Renal pelvis (tissue), 4 donors: Measurements from ENCODE around the gene TAGLN2. TPM values are rescaled to one million over a fixed set of nuclear protein-coding genes. Genes with fewer than 3 reads are reported as not detected.
A peak's percentile ranks its signal among the peaks of the same experiment; 100 is the strongest.

Source experiments
- DNase-seq: peaks from one replicate; pipeline ENCODE4 v3.0.0-alpha.2; 2013
- polyA plus RNA-seq, 3 donors: library from polyadenylated mRNA; unstranded; fragments of 120-200 nt; gene quantifications; one replicate each; pipeline ENCODE4 v1.2.1, GENCODE V29; 2013; ENCODE audit not compliant: insufficient read length in 3 of 3

The TAGLN2 gene
- polyA plus RNA-seq, 3 donors: 113 to 144 (median 131) TPM

DNA sequence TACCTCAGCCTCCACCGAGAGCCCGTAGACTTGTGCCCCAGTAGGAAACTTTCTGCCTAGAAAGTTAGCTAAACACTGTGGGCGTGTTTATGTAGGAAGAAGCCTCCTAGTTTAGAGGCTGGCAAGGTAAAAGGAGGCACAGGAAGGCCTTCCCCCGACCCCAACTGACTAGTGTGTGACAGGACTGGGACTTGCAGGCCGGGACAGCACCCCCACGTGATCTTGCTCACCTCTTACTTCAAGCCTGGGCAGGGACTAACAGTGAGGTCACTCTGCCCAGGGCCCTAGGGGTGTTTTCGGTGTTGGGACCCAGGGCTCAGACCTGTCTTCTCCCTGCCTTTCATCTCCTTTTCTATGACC is 392 bp upstream of the TAGLN2 start:
- no peak for DNase-seq

DNA sequence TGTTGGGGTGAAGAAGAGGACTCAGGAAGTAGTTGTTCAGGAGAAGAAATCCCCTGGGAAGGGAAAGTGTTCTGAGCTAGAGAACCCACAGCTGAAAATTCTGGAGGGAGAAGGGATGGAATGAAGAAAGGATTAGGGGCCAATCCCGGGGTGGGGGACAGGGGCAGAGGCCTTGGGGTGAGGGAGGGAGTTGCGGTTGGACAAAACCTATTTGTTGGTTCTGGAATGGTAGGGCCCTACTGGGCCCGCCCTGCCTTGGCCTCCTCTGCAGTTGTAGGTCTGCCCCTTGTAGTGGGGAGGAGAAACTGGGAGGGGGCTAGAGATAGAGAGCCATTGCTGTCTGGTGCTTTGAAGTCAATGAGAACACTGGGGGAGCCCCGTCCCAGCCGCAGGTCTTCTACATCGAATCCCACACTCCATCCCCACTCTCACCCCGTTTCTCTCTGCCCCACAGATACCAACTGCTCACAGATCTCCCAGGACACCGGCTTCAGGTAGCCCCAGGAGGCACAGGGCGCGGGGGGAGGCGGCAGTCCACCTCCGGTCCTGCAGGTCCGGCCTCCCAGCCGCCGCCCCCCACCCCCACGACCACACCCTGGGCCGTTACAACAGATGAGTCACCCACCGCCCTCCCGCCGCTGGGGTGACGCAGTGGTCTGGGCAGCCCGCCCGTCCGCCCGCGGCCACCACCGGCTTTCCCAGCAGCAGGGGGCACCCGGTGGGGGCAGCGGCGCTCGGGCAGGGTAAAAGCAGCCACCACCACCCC is 1.1 kb downstream of the TAGLN2 start:
- peak; percentile 49 for DNase-seq

DNA sequence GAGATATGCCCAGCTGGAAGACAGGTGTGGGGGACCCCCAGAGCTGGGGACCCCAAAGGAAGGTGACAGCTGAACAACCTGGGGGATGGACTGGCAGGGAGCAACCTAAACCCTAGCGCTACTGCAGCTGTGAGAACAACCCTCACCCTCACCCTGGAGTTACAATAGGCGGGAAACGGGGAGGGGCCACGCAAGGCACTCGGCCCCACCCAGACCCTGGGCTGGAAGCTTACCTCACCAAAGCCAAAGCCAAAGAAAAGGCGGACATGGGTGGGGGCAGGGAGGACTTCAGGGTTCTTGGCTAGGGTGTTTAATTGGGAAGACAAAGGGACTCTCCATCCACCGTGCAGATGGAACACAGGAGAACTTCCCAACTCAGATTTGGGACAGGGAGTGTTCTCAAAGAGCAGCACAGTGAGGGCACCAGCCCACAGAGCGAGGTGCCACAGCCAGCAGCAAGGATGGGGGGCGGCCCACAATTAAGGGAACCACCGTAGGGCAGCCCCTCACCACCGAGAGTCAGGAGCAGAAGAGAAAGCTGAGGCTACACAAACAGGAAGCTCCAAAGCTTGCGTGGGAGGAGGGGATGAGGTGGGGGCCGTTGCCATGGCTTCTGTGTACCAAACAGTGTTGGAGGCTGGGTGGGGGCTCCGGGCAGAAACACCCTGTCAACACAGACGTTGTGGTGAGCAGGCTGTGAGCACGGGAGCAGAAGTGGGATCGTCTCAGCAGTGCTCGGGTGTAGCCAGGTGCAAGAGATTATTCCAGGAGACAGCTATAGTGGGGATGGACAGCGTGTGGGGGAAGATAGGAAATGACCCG is 1.9 kb downstream of the TAGLN2 start:
- DNase-seq: peak; percentile 90

DNA sequence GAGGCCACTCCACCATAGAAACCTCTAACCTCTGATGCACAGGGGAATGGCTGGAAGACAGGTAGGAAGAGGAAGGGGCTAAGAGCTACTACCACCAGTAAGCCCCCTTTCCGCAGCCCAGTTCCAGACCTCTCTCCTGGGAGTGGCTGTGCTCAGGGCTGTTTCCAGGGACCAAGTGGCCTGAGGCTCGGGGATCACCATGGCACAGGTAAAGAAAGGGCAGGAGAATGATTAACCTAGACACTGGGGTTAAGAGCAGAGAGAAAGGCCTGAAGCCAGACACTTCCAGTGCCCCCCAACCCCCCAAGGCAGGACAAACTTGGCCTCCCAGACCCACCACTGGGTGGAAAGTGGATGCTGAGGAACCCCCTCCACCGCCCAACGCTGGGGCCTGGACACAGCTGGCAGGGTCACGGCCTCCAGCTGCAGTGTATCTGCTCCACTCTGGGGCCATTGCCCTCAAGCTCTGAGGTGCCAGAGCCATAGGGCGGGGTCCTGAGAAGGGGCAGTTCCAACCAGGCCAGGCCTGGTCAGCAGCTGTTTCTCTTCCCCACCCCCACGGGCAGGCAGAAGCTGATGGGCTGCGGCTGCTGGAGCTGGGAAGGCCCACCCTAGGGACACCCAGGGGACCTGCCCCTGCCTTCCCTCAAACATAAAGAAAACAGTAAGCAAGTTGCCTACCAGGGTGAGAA is 2.6 kb downstream of the TAGLN2 start:
- DNase-seq: peak; percentile 67

DNA sequence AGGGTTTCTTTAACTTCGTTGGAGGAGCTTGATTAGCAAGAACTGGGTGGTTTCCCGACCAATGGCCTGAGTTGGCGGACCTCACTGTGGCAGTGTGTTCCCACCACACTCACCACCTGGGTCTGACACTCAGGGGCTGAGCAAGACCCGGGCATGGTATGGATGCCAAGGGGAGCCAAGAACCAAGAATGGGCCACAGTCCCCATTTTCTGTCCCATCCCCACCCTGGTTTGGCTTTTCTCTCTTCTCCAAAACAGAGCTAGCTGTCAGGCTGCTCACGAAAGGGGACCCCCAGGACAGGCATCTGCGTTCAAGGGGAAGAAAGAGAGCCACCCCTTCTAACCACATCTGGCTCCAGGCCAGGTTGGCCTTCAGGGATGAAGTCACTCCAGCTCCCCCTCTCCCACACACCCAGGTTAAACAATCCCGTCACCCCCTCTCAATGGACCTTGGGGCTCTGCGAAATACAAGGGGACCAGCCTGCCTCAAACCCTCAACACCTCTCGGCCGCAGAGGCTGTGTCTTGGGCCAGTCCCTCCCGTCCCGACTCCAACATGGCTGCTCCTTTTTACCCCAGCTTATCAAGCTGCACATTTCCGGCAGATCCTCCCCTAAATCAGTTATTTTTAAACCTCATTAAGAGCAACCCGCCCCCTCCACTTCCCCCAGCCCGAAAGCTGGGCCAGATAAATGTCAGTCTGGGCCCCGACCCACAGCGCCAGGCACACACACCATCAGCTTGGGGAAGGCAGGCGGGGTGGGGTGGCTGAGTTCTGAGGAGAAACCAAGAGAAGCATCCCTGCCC is 3.4 kb downstream of the TAGLN2 start:
- no peak for DNase-seq

DNA sequence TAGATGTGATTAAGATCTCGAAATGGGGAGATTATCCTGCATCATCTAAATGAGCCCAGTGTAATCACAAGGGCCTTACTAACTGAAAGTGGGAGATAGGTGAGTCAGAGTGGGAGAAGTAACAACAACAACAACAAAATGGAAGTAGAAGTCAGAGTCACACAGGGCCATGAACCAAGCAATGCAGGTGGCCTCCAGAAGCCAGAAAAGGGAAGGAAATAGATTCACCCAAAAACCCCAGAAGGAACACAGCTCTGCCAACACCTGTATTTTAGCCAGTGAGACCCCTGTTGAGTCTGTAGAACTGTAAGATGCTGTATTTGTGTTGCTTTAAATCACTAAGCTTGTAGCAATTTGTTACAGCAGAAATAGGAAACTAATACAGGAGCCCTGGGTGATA is 4.1 kb downstream of the TAGLN2 start:
- no peak for DNase-seq

DNA sequence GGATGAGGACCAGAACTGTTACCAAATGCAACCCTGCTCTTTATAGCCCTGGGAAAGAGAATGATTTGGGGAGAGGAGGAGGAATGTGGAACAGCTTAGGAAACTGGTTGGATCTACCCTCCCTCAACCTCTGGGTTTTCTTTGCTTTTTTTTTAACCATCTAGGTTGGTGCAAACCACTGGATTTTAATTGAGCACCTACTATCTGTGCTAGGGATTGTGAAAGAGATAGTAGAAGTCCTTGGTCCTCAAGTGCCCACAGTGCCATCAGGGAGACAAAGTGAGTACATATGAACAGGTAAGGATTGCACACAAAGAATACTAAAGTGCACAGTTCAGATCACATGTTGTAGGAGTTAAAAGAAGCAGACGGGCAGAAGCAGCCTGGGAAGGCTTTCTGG is 4.7 kb downstream of the TAGLN2 start:
- no peak for DNase-seq

DNA sequence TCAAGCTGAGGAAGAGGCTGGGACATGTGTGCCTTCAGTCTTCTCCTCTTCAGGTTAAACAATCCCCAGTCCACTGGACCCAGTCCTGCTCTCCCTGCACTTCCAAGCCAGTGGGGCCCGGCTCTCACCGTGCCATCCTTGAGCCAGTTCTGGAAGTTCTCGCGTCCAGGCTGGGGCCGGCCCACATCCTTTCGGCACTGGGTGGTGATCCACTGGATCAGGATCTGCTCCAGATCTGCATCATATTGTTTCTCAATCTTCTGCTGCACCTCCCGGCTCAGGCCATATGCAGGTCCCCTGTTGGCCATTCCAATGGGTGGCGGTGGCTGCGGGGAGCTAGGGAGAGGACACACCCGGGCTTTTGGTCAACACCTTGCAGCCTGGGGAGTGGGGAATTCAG is 5.1 kb downstream of the TAGLN2 start:
- DNase-seq: no peak

DNA sequence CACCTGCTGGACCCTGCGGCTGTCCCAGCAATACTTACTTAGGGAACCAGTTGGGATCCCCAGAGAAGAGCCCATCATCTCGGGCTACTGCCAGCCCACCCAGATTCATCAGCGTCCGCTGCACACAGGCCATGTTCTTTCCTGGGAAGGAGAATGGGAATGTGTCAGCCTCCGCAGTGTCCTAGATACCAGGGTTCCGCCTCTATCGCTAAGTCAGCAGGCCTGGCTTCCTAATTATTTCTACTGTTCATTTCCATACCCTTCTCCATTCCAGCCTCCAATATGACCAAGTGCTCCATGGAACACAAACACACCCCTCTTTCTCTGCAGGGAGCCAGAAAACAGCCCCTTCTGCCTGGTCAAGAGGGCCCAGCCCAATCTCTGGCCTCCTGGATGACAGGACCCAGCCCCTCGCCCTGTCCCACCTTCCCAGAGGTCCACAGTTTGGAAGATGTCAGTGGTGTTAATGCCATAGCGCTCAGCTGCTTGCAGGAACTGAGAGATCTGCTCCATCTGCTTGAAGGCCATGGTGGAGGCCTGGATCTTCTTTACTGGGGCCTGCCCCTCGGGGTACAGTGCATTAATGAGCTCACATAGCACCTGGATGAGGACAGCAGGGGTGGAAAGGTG is 6.0 kb downstream of the TAGLN2 start:
- DNase-seq: no peak

DNA sequence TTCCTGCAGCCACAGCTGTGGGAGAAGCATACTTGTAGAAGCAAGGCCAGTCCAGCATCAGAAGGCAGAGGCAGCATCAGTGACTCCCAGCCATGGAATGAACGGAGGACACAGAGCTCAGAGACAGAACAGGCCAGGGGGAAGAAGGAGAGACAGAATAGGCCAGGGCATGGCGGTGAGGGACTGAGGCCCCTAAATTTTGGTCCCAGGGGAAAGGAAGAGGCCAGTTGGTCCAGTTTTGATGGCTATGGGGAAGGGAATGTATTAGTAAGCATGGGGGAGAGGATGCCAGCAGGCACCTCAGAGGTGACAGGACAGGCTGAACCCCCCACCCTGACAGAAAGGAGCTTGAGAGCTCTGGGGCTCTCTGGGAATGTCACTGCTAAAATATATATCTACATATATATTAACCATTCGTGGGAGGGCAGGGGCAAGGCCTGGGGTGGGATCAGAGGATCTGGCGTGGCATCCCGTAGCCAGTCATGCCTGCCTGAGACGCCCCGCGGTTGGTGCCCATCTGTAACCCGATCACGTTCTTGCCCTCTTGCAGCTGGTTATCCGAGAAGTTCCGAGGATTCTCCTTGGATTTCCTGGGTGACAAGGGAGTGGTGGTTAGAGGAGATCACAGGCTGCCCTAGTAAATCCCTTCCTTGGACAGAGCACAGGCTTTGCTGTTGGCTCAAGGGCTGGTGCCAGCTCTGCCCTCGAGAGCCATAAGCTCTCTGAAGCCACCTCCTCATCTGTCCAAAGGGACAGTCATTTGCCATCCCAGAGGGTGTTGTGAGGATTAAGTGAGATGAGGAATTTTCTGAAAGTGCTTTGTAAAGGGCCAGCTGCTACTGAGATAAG is 6.7 kb downstream of the TAGLN2 start:
- DNase-seq: no peak

DNA sequence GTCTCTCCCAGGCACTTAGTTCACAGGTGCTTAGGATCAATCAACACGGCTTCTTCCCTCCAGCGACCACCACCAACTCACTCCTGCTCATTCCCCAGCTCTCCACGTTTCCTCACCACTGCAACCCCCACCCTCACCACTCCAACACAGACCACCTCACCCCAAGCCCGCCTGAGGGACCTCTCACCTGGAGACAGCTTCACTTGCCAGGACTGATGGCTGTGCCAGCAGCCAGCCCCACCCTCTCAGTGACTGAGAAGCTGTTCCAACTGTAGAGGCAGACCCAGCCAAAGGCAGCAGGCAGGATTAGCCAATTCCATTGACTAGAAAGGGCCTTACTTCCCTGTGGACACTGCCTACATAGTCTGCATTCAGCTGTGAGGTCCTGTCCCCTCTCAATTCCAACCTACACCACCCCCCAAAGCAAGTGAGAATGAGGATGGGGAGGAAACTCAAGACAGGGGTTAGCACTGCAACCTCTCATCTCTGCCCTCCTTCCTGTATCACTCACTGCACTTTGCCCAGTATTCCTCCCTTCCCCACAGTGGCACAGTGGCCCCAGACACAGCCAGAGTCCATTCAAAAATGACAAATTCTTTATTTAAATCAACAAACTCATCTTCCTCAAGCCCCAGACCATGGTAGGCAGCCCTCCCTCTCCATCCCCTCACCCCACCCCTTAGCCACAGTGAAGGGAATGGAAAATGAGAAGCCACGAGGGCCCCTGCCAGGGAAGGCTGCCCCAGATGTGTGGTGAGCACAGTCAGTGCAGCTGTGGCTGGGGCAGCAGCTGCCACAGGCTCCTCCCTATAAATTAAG is 7.6 kb downstream of the TAGLN2 start:
- no peak for DNase-seq

DNA sequence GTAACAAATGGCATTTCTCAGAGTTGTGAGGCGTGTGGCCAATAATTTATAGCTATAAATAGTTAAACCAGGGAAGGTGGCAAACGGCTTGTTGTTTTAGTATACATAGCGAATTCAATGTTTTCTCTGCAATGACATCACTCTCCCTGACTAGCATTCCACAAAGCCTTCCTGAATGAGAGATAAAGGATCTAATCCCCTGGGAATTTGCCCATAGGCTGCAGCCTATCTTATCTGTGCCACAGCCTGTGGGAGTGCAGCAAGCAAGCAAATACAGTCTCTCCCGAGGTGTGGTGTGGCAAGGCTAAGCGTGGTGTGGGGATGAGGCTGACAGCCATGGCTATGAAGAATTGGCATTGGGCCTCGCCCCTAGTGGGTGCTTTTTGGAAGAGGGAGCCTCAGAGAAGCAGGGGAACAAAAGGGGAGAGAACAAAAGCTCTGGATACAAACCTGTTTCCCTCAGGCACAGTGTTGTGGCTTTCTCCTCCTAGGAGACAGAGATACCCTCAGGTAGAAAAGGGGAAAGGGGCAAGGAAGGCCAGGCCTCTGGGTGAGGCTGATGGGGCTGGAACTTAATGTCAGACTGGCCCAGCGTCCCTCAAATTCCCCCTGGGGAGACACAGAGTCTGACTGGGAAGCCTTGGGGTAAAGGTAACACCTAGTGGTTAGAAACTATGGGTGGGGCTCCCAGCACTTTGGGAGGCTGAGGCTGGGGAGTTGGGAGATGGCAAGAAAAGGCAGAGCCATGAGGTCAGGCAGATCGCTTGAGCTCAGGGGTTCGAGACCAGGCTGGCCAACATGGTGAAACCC is 8.9 kb downstream of the TAGLN2 start:
- DNase-seq: peak; percentile 63

DNA sequence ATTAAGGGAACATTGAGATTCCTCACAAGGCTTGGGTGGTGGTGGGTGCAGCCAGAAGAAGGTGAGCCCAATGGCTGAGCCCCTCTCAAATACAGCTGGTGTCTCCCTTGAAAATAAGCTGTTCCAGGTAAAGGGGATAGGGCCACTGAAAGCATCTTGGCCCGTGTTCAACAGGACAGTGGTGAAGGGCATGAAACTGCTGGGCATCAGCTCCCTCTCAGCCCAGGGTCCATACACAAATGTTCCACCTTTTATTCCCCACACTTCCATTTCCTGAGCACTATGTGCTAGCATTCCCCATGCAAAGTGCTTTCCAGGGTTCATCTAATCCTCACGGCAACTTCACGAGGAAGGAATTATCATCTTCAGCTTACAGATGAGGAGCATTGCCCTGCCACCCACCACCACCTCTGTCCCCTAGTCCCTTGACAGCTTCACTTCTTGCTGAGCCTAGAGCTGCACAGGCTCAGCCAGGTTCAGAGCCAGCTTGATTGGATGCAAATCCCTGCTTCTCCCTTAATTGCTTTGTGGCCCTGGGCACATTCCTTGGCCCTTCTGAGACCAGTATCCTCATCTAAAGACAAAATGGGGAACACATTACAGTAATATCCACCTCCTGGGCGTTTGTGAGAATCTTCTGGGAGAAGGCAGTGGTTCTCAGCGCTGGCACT is 9.6 kb downstream of the TAGLN2 start:
- DNase-seq: no peak

DNA sequence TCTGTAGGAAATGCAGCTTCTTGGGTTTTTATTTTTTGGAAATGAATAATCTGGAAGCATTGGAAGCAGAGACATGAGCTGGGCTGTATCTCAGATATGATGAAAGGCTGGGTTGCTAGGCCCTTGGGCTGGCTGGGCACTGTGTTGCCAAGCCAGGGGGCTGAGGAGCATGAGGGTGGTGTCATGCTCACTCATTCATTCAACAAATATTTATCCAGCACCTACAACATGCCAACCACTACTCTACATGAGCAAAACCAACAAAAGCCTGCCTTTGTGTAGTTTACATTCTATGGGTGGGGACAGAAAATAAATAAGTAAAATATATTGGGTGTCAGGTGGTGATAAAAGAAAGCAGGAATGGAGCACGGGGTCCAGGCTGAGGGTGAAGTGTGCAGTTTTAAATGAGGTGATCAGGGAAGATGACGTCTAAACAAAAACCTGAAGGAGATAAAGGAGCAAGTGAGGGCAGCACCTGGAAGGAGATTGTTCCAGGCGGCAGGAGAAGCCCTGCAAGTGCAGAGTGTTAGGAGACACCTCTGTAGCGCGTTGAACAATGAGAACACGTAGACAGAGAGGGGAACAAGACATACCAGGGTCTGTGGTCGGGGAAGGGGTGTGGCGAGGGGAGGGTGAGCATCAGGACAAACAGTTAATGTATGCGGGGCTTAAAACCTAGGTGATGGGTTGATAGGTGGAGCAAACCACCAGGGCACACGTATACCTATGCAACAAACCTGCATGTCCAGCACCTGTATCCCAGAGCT is 10.9 kb downstream of the TAGLN2 start:
- DNase-seq: no peak

DNA sequence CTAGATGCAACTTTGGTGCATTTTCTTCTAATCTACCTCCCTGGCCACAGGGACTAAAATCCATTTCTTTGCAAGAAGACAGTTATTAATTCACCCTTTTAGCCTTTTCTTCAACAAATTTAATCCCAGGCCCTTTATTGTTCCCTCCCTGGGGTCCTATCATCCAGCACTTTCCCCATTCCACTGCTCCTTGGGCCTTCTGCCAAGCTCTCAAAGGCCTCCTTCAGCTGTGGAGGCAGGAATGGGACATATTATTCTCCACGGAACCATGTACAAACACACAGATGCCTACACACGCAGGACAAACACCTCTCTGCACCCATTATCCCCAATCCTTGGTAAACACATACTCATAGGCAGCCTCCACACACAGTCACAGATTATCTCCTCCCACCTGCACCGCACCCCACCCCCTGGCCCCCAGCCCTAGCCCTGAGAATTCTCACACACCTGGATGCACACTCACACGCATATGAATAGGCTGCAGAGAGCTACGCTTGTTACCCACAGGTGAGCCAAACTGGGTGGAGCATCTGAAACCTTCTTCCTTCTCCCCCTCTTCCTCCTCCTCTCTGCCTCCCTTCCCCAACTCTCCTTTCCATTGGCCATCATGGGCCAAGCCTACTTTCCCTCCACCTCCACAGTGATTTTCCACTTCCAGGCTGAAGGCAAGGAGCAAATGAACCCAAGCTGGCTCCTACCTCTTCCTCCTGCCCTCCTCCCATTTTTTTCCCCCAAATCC is 11.7 kb downstream of the TAGLN2 start:
- DNase-seq: no peak

DNA sequence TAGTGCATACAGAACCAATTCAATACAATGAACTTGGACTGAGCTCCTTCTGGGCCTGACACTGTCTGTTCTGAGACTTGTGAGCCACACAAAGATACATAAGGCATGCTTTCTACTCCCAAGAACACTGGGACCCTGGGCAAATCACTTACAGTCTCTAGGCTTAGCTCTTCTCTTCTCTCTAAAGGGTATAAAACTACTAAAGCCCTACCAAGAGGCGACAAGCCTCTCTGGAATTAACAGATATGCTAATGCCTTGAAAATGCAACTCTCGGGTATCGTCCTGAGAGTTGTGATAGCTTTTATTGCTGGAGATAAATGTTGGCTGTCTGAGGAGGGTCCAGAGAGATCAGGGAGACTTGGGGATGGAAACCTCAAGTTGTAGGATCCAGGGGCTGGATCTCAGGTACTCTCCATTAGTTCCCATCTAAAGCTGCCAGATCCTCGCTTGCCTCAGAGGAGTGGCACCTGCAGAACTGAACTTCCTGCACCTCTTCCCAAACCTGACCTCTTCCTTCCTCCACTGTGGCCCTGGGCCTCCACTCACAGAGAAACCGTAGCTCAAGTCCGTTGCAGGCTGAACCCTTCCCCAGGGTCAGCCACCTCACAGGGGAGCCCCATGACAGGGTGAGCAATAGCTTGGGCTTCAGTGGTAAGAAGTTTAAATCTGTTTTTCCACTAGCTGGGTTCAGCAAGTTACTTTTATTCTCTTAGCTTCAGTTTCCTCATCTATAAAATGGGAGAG is 13.8 kb downstream of the TAGLN2 start:
- no peak for DNase-seq
